GM12865 (cell line): ENCODE data around the gene CD72.
A peak's percentile ranks its signal among the peaks of the same experiment; 100 is the strongest.
"Not testable (repeated sequence)": the region's sequence is repeated elsewhere in the genome, so short reads cannot be mapped to it uniquely, and the experiment has no call there.

ENCODE experiments used
- DNase-seq: peaks from one replicate; pipeline ENCODE4 v3.0.0; 2010; ENCODE audit warnings: low read depth
- H3K4me3 ChIP-seq: 2 replicates; pipeline ENCODE4 v1.5.1; 2011; ENCODE audit warnings: mild to moderate bottlenecking, low read depth, low read length, control low read depth
- CTCF ChIP-seq: IDR thresholded peaks from 2 replicates; pipeline ENCODE4 v1.5.1; 2011; ENCODE audit warnings: low read length, control low read depth, low read depth, inconsistent platforms; ENCODE audit not compliant: insufficient read depth; ENCODE audit errors: missing control alignments

CD72 gene

GRCh38 chr9:35618854-35619799 lies 914 bp upstream of the CD72 start:
- H3K4me3 ChIP-seq: peak overlapping the region; percentile 65
- TF ChIP-seq CTCF: no peak
- DNase-seq: peak; percentile 80

GRCh38 chr9:35617548-35617947 lies 665 bp downstream of the CD72 start:
- DNase-seq: no peak
- TF ChIP-seq CTCF: no peak
- H3K4me3 ChIP-seq: peak overlapping the region; percentile 65

GRCh38 chr9:35616681-35617459 lies 1.3 kb downstream of the CD72 start:
- H3K4me3 ChIP-seq: peak overlapping the region; percentile 65
- DNase-seq: peak; percentile 81
- TF ChIP-seq CTCF: peak; percentile 25

- no peak for TF ChIP-seq CTCF
Measured at GRCh38 chr9:35615981-35616680, 2.1 kb downstream of the CD72 start.

GRCh38 chr9:35612843-35613242 lies 5.4 kb downstream of the CD72 start:
- no peak for DNase-seq
- TF ChIP-seq CTCF: no peak
- no peak overlapping the region for H3K4me3 ChIP-seq

More at GRCh38 chr9:35615981-35616680, 2.1 kb downstream of the CD72 start:
- no peak for DNase-seq
- no peak overlapping the region for H3K4me3 ChIP-seq

GRCh38 chr9:35612066-35612465 lies 6.1 kb downstream of the CD72 start:
- H3K4me3 ChIP-seq, DNase-seq: not testable (repeated sequence)

GRCh38 chr9:35611230-35611797 lies 6.9 kb downstream of the CD72 start:
- DNase-seq: peak; percentile 67
- TF ChIP-seq CTCF: peak; percentile 79
- no peak overlapping the region for H3K4me3 ChIP-seq
